Measurements from ENCODE around the gene ACOXL. TPM values are rescaled to one million over a fixed set of nuclear protein-coding genes. Genes with fewer than 3 reads are reported as not detected.

Gene ACOXL
- total and polyA plus RNA-seq, 2 of the 8 experiments (the other 6 are each of a cell fraction or from before 2014, with no cell fraction given): 11.4 to 20.6 TPM

GRCh38 chr2:110863726-110864125 lies 131.4 kb downstream of the ACOXL start:
- no peaks in the 10 kb centered on the region for H3K27me3 ChIP-seq (replicated peaks in 1 of 4; ENCODE audit: control insufficient read depth in 3 of 4, extremely low read depth in 1 of 4, insufficient read depth in 3 of 4, low read length in 3 of 4)
- H4K8ac ChIP-seq (ENCODE audit: extremely low read depth, insufficient read depth, low read length): no peak overlapping the region
- H3K9me3 ChIP-seq (ENCODE audit: insufficient read depth in 2 of 2, low read depth in 1 of 2, low read length in 1 of 2): no peaks in the 10 kb centered on the region
- FAIRE-seq: no peak
- ChIA-PET POLR2A (ENCODE audit: partially characterized antibody) (no interaction called here), CTCF (ENCODE audit: partially characterized antibody) (interaction anchor here (0.8 to 4.7 kb wide), 4 partner anchors 11 to 97 kb away, joined by 3 to 35 read pairs (median 12); no protein-coding TSS in a partner anchor)
- H3K27ac ChIP-seq (ENCODE audit: low read depth, low read length): no peak overlapping the region
- H4K5ac ChIP-seq (ENCODE audit: insufficient read length, low read depth, low read length): no peak overlapping the region
- 86% methylated on average over 2 of the region's 2 CpGs; no CpG with 5 or more reads in 1 of the 2 experiments for WGBS, 2 experiments (ENCODE audit: extremely low coverage in 1 of 2, insufficient coverage in 1 of 2, insufficient read length in 1 of 2, insufficient replicate concordance in 2 of 2, low coverage in 1 of 2, low lambda C conversion rate in 2 of 2, missing lambda C conversion rate in 1 of 2)
- H3K36me3 ChIP-seq (ENCODE audit: control insufficient read depth in 2 of 4, insufficient read depth in 4 of 4, low read length in 3 of 4): peaks cover 0 to 4% (median 1%) of the 10 kb centered on the region in 4 experiments; a peak in 2 of 8 replicates
- H3K18ac ChIP-seq (ENCODE audit: extremely low read depth, low read length): no peak overlapping the region
- no peak overlapping the region for H3K14ac ChIP-seq (ENCODE audit: insufficient read length)
- H3K79me2 ChIP-seq (ENCODE audit: control insufficient read depth in 1 of 2, insufficient read depth in 2 of 2, low read length in 2 of 2): no peaks in the 10 kb centered on the region
- peaks cover 0 to 2% of the 10 kb centered on the region in 2 experiments for H4K20me1 ChIP-seq (replicated peaks in 1 of 2; ENCODE audit: control insufficient read depth in 1 of 2, insufficient read depth in 2 of 2, low read length in 2 of 2)
- no peak overlapping the region for H3K23ac ChIP-seq (ENCODE audit: insufficient read length)
- H2BK120ac ChIP-seq (replicated peaks; ENCODE audit: low read depth, low read length): no peak overlapping the region
- H2BK12ac ChIP-seq (ENCODE audit: low read depth, low read length): no peak overlapping the region
- TF ChIP-seq MAX (IDR thresholded peaks at IDR 0.05): no peak
- no peak for TF ChIP-seq KDM4A (IDR thresholded peaks at IDR 0.05; ENCODE audit: low read depth, low read length, severe bottlenecking)
- no peak for TF ChIP-seq SP2 (IDR thresholded peaks at IDR 0.05; ENCODE audit: low read length)
- no peak for TF ChIP-seq KDM1A (IDR thresholded peaks at IDR 0.05; ENCODE audit: borderline replicate concordance, low read length)
- TF ChIP-seq FOSL1 (IDR thresholded peaks at IDR 0.05; ENCODE audit: insufficient read depth, low read depth, low read length): no peak
- no peak for TF ChIP-seq EZH2 (IDR thresholded peaks at IDR 0.05; ENCODE audit: low read depth, low read length, severe bottlenecking)
- TF ChIP-seq POLR2AphosphoS5 (IDR thresholded peaks at IDR 0.05; ENCODE audit: low read depth, low read length): no peak
- TF ChIP-seq SIRT6 (IDR thresholded peaks at IDR 0.05; ENCODE audit: low read length): no peak
- H3K4me2 ChIP-seq (ENCODE audit: insufficient read depth in 1 of 2, low read depth in 2 of 2, low read length in 2 of 2): no peak overlapping the region
- H2BK5ac ChIP-seq (ENCODE audit: low read depth, low read length): no peak overlapping the region
- no peak for DNase-seq (ENCODE audit: low read depth in 1 of 2, low spot score in 2 of 2)
- no peak overlapping the region for H4K91ac ChIP-seq (replicated peaks; ENCODE audit: insufficient read length, low read length)
- no peak overlapping the region for H3K4me3 ChIP-seq (ENCODE audit: extremely low read depth in 1 of 4, insufficient read depth in 2 of 4, low read depth in 3 of 4, low read length in 4 of 4)
- H2BK20ac ChIP-seq (ENCODE audit: low read length): no peak overlapping the region
- H2AFZ ChIP-seq (ENCODE audit: low read length): no peak overlapping the region
- peaks cover 2% of the 10 kb centered on the region; the same call in 1 of the 2 replicates for H3K79me1 ChIP-seq (ENCODE audit: low read depth, low read length)
- H3K4ac ChIP-seq (replicated peaks; ENCODE audit: insufficient read length, low read depth, low read length): no peak overlapping the region
- no peak overlapping the region for H3K56ac ChIP-seq (replicated peaks; ENCODE audit: insufficient read length, low read depth, low read length)
- no peak overlapping the region for H2AK5ac ChIP-seq (ENCODE audit: low read depth, low read length)
- no peak overlapping the region for H3K9ac ChIP-seq (replicated peaks in 1 of 4; ENCODE audit: extremely low read depth in 1 of 4, low read depth in 3 of 4, low read length in 3 of 4)
- H3K4me1 ChIP-seq (replicated peaks in 1 of 4; ENCODE audit: control insufficient read depth in 3 of 4, insufficient read depth in 4 of 4, low read length in 3 of 4): peaks cover 0 to 13% (median 3%) of the 10 kb centered on the region in 4 experiments; a peak in 6 of 7 replicates
- no peaks in the 10 kb centered on the region for H3K23me2 ChIP-seq (ENCODE audit: low read depth, low read length)
- H2BK15ac ChIP-seq (ENCODE audit: low read length): no peak overlapping the region
